CD4-positive, alpha-beta T cell (primary cell): ENCODE data around the gene ABCA5. TPM values are rescaled to one million over a fixed set of nuclear protein-coding genes. Genes with fewer than 3 reads are reported as not detected.

Experiments
- ATAC-seq: fragments of 200-7000 bp; cut with Tn5 transposase; one replicate; pipeline ENCODE4 v1.10.0; 2022; ENCODE audit warnings: mild to moderate bottlenecking; ENCODE audit not compliant: poor library complexity
- CTCF ChIA-PET: fragments of 350-600 bp; sonication (Branson Sonifier 250); formaldehyde crosslinking; loops from one replicate; lab custom pipeline; 2021; ENCODE audit warnings: antibody characterized with exemption, inconsistent platforms; lab: Charles Lee
- POLR2A ChIA-PET: fragments of 350-600 bp; sonication (Branson Sonifier 250); formaldehyde crosslinking; loops from one replicate; lab custom pipeline; 2021; ENCODE audit warnings: antibody characterized with exemption, inconsistent platforms; lab: Charles Lee
- DNase-seq, 14 experiments: peaks; one replicate each; pipeline ENCODE4 v3.0.0-alpha.2; 2013 to 2020; ENCODE audit warnings: mixed read lengths in 2 of 14
- H3K27ac ChIP-seq, 2 donors: one replicate each; pipeline versions ENCODE4 v1.5.1 to v1.7.0; 2013; ENCODE audit warnings: low read length in 2 of 2, low read depth in 1 of 2, mild to moderate bottlenecking in 1 of 2
- H3K27me3 ChIP-seq, 2 experiments: 1 replicate in 1 of 2; 2 replicates in 1 of 2; pipeline versions ENCODE4 v1.6.1 to v1.7.0; 2013; ENCODE audit warnings: low read length in 2 of 2, control low read depth in 1 of 2, mild to moderate bottlenecking in 1 of 2, moderate library complexity in 1 of 2; ENCODE audit not compliant: insufficient read depth in 2 of 2, control insufficient read depth in 1 of 2
- H3K36me3 ChIP-seq: one replicate; pipeline ENCODE4 v1.6.1; 2013; ENCODE audit warnings: low read length, control low read depth; ENCODE audit not compliant: insufficient read depth
- H3K4me1 ChIP-seq: one replicate; pipeline ENCODE4 v1.6.1; 2013; ENCODE audit warnings: low read length, control low read depth; ENCODE audit not compliant: insufficient read depth
- H3K4me3 ChIP-seq: one replicate; pipeline ENCODE4 v1.5.1; 2013; ENCODE audit warnings: mild to moderate bottlenecking, low read length, moderate library complexity
- H3K9me3 ChIP-seq, 2 experiments: 1 replicate in 1 of 2; 2 replicates in 1 of 2; pipeline versions ENCODE4 v1.6.1 to v1.7.0; 2013; ENCODE audit warnings: low read length in 2 of 2, mild to moderate bottlenecking in 2 of 2, control low read depth in 1 of 2, moderate library complexity in 1 of 2; ENCODE audit not compliant: control insufficient read depth in 1 of 2, insufficient read depth in 1 of 2
- H3K27ac Mint-ChIP-seq: one replicate; pipeline ENCODE4 v1.8.0; 2020; ENCODE audit warnings: mixed read lengths
- H3K27me3 Mint-ChIP-seq: one replicate; pipeline ENCODE4 v1.8.0; 2021; ENCODE audit warnings: mixed read lengths
- H3K36me3 Mint-ChIP-seq: one replicate; pipeline ENCODE4 v1.8.0; 2021; ENCODE audit warnings: low read depth, mixed read lengths
- H3K4me1 Mint-ChIP-seq: one replicate; pipeline ENCODE4 v1.8.0; 2021; ENCODE audit warnings: low read depth, mixed read lengths
- H3K4me3 Mint-ChIP-seq: one replicate; pipeline ENCODE4 v1.8.0; 2020; ENCODE audit warnings: mild to moderate bottlenecking, mixed read lengths
- H3K9me3 Mint-ChIP-seq: one replicate; pipeline ENCODE4 v1.8.0; 2020; ENCODE audit warnings: mixed read lengths
- CTCF ChIP-seq: fragments of 200-600 bp; IDR thresholded peaks from one replicate; pipeline ENCODE4 v1.8.0; 2022; ENCODE audit warnings: antibody characterized with exemption, mild to moderate bottlenecking
- intact Hi-C, 2 experiments: fragments of 100-400 bp; cut with DNase I in 1 of 2; cut with micrococcal nuclease in 1 of 2; formaldehyde crosslinking; loops; one replicate each; pipeline versions ENCODE4 v1.15.1 to v1.9.0; 2023 to 2025; cut with DNase I, micrococcal nuclease
- total RNA-seq, 174 experiments: library from RNA in 2 of 174; stranded (reverse) in 2 of 174; gene quantifications; one replicate each; pipeline ENCODE4 v1.2.3 and lab custom pipeline; 2021 to 2026

The ABCA5 gene
- total RNA-seq, 2 experiments from 2014 or later = 33.4 to 34.9 TPM

DNA sequence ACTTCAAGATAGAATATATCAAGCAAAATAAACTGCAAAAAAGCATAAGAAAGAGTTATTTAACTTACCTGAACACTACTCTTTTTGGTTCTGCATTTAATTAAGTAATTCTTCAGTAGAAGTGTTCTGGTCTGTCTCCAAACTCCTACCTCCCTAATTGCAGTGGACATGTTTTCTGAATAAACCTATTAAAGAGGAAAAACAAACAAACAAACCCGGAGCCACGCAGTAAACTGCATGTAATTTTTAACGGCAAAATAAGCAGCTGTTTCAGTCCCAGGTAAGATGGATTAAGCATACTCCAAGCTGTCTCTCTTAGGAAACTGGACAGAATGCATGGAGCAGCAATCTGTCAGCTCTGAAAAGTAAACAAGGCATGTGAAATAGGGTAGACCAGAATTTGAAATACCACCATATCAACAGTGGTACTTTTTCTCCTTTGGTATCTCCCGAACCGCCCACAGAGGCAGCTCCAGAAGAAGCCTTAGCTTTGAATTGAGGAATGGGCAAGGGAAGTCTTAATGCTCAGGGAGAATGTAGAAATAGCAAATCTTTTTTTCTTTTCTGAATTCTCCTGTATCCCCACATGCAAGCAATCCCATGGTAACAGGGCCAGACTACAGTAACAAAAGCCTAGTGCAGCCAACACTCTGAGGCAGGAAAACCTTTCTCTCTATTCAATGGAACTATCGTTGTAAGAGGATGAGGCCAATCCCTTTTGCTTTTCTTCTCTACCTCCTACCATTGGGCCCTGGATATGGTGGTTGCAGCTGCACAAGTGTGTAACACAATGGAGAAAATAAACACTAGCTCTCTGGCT lies 12.5 kb downstream of the ABCA5 start:
- Mint-ChIP-seq H3K9me3 (no peaks in the 10 kb centered on the region), H3K4me3 (no peak overlapping the region), H3K27ac (no peak overlapping the region), H3K27me3 (no peaks in the 10 kb centered on the region), H3K4me1 (peaks cover 24% of the 10 kb centered on the region), H3K36me3 (peaks cover 14% of the 10 kb centered on the region)
- Histone ChIP-seq H3K27ac (no peak overlapping the region), H3K4me1 (no peaks in the 10 kb centered on the region), H3K27me3 (no peaks in the 10 kb centered on the region), H3K9me3 (no peaks in the 10 kb centered on the region), H3K36me3 (peaks cover 5% of the 10 kb centered on the region), H3K4me3 (no peak overlapping the region)
- ChIA-PET CTCF (no interaction called here), POLR2A (interaction anchor here (0.7 to 3.5 kb wide), 2 partner anchors 12 to 81 kb away, joined by 3 to 15 read pairs; partner anchors contain the start of gene ABCA5)
- DNase-seq (no peak), ATAC-seq (no peak)
- no peak for TF ChIP-seq CTCF
- intact Hi-C loops = no loop called here

- H3K4me1 Mint-ChIP-seq = no peaks in the 10 kb centered on the region
- ChIA-PET POLR2A (no interaction called here), CTCF (no interaction called here)
- no peak overlapping the region for H3K27ac ChIP-seq
- H3K27me3 ChIP-seq = no peaks in the 10 kb centered on the region
- H3K27me3 Mint-ChIP-seq = no peaks in the 10 kb centered on the region
- peaks cover 9% of the 10 kb centered on the region for H3K36me3 ChIP-seq
- peaks cover 36% of the 10 kb centered on the region for H3K36me3 Mint-ChIP-seq
- no peak overlapping the region for H3K4me3 ChIP-seq
- no peaks in the 10 kb centered on the region for H3K4me1 ChIP-seq
- intact Hi-C loops = no loop called here
- DNase-seq (no peak), ATAC-seq (no peak)
- no peaks in the 10 kb centered on the region for H3K9me3 ChIP-seq
- no peaks in the 10 kb centered on the region for H3K9me3 Mint-ChIP-seq
- H3K27ac Mint-ChIP-seq = no peak overlapping the region
- TF ChIP-seq CTCF = no peak
- H3K4me3 Mint-ChIP-seq = no peak overlapping the region
Measured at GRCh38 chr17:69305177-69305576, 21.8 kb downstream of the ABCA5 start.

DNA sequence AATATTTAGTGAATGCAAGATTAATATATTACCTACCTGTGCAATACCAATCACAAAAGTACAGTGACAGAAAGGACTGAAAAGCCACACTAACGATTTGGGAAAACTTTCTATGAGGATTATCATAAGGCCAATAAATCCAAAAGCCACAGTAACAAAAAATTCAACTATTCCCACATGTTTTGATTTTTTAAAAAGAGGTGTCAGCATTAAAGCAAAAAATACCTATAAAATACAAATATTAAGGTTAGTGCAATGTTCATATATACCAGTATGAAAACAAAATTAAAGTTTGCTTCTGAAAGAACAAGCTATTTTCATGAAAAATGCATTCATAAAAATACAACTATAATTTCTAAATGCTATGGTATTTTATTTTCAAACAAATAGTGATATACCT lies 24.3 kb downstream of the ABCA5 start:
- Mint-ChIP-seq H3K4me1 (no peaks in the 10 kb centered on the region), H3K36me3 (peaks cover 43% of the 10 kb centered on the region), H3K9me3 (no peaks in the 10 kb centered on the region), H3K27ac (no peak overlapping the region), H3K4me3 (no peak overlapping the region), H3K27me3 (no peaks in the 10 kb centered on the region)
- H3K27ac ChIP-seq = no peak overlapping the region
- no peaks in the 10 kb centered on the region for H3K4me1 ChIP-seq
- DNase-seq = no peak
- CTCF ChIA-PET = no interaction called here
- H3K4me3 ChIP-seq = no peak overlapping the region
- H3K9me3 ChIP-seq = peaks cover 0 to 4% of the 10 kb centered on the region in 2 experiments
- intact Hi-C loops = no loop called here
- no peak for TF ChIP-seq CTCF
- no peaks in the 10 kb centered on the region for H3K27me3 ChIP-seq
- ATAC-seq = no peak
- POLR2A ChIA-PET = no interaction called here
- peaks cover 3% of the 10 kb centered on the region for H3K36me3 ChIP-seq
